Activated T-helper 1 cell treated with Interleukin-2 at 50 U/mL for 16 hours (primary cell): Measurements from ENCODE around the gene RAPGEF6.
A peak's percentile ranks its signal among the peaks of the same experiment; 100 is the strongest.
"Not testable (repeated sequence)": the region's sequence is repeated elsewhere in the genome, so short reads cannot be mapped to it uniquely, and the experiment has no call there.

ENCODE experiments used
- DNase-seq: peaks from one replicate; pipeline ENCODE4 v3.0.0-alpha.2; 2020; ENCODE audit warnings: low read depth

The RAPGEF6 gene

DNA sequence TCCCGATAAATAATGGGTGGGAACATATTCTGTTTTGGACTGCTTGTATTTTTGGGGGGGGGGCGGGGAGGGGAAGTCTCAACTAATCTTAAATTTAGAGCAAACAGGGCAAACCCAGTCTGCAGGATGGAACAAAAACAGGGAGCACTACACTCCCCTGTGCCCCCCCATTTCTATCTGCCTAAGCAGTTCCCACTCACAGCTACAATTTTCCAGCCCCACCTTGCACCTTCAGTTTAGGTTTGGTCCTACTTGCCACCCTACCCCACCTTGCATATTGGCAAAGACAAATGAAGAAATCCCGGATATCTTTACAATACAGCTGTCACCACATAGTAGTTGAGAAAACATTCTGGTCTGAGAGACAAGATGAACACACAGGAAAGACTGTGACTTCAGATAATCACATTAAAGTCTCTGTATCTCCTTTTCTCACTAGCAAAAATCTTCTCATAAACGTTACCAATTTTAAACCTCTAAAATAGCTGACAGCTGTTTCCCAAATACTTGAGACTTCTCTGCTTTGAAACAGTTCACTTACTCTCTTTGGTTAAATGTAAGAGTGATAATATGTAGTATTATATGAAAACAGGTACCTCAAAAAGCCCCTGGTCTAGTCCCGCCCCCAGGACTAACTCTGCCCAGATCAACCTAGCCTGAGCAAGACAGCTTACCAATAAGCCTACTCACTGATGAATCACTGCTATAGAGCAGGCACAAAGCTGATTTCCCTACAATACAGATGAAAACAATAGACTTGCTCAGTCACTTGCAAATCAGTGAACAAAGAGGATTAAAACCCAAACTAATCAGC is 5.2 kb upstream of the RAPGEF6 start:
- DNase-seq, result no peak

DNA sequence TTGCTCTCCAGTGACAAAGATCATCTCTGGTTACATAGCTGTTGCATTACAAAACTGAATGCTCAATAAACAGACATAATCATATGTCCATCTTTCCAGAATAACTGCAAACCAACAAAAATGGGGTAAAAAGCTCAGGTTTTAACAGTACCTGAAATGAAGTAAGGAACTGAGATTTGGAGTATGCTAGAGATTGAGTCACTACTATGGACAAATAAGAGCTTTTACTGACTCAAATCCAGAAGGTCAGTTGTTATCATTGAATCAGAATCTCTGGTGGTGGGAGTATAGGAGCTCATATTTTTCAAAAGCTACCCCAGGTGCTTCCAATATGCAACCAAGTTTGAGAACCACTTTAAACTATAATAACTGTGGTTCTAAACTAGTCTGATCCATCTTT is 4.1 kb upstream of the RAPGEF6 start:
- DNase-seq, result no peak

DNA sequence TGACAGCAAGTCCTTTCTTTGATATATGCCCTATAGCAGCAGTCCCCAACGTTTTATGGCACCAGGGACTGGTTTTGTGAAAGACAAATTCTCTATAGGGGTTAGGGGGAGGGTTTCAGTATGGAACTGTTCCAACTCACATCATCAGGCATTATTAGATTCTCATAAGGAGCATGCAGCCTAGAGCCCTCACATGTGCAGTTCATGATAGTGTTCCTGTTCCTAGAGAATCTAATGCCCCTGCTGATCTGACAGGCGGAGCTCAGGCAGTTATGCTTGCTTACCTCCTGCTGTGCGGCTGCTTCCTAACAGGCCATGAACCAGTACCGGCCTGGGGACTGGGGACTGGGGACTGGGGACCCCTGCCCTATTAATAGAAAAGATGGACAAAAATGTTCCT is 2.7 kb upstream of the RAPGEF6 start:
- DNase-seq, result no peak

DNA sequence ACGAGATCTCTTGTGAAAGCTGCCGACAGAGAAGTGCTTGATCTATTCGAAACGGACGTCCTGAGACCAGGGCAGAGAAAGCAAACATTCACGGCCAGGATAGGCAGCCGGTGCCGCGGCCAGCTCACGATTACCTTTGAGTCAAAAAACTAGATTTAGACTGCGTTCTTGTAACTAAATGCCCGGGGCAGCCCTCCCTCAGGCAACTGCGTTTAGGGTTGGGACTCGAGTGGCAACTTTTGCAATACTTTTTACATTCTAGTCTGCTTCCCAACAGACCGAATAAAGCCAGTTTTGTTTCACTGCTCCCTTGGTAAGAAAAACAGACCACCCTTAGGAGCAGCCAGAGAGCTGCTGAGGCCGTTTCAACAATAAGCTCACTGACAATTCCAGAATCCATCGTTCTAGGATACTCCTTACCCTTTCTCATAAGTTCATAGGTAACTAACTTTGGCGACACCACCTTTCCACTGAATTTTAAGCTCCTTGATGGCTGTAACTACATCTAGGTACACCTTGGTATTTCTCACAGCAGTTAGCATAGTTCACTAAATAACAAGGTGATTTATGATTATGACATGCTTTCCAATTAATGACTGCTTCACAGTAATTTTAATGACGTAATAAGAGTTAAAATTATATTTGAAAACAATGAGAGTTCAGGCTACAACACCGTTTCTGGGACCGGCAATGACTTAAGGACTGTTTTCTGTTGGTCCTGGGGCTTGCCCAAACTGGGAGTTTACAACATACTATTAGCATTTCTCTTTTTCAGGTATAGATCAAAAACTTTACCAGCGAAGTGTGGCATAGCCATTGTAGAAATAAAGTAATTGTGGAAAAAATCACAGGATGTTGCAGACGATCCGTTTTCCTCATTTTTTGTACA is 899 bp upstream of the RAPGEF6 start:
- no peak for DNase-seq

DNA sequence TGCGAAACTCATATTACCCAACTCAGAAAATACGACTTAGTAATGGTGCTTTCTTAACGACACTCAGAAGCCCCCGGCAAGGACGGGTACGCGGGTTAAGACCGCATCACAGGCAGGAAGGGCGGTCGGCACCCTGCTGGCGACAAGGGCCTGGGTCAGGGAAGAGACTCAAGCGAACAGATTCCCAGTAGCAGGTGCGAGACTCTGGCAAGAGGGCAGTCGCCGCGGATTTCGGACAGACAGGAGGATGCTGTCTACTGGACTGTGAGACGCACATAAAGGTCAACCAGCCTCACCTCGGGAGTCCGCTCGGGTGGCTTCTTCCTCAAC is 398 bp downstream of the RAPGEF6 start:
- peak; percentile 38 for DNase-seq

GRCh38 chr5:131634238-131634637 is 791 bp downstream of the RAPGEF6 start:
- DNase-seq, result no peak

DNA sequence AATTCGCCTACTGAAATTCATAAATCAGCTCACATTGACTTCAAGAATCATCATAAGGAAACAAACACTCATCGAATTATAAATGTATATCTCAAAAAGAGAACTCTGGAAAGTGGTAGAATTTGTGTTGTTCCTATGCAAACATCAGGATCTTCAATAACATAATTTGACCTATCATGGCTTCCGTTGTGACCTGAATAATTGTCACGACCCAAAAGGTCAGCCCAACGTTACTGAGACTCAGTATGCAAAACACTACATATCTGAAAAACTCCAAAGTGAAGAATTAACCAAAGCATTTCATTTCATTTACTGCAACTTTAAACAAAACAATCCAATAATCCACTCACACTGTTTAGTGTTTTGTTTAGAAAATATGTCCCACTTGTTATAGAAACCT is 1.2 kb downstream of the RAPGEF6 start:
- DNase-seq, result no peak

DNA sequence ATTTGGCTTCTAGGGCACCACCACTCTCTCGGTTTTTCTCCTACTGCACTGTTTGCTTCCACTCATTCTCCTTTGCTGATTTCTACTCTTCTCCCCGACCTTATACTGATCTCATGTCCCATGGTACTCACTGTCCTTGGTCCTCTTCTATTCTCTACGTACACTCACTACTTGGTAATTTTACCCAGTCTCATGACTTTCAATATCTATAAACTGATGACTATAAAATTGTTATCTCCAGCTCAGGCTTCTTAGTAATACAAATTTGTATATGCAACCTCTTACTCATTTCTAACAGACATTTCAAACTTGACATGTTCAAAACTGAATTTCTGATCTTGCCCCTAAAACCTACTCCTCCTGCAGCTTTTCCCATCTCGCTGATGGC is 4.1 kb downstream of the RAPGEF6 start:
- no peak for DNase-seq

- no peak for DNase-seq
Observed at GRCh38 chr5:131630208-131630962, 4.6 kb downstream of the RAPGEF6 start.

- no peak for DNase-seq
Observed at GRCh38 chr5:131628990-131629389, 6.0 kb downstream of the RAPGEF6 start.

DNA sequence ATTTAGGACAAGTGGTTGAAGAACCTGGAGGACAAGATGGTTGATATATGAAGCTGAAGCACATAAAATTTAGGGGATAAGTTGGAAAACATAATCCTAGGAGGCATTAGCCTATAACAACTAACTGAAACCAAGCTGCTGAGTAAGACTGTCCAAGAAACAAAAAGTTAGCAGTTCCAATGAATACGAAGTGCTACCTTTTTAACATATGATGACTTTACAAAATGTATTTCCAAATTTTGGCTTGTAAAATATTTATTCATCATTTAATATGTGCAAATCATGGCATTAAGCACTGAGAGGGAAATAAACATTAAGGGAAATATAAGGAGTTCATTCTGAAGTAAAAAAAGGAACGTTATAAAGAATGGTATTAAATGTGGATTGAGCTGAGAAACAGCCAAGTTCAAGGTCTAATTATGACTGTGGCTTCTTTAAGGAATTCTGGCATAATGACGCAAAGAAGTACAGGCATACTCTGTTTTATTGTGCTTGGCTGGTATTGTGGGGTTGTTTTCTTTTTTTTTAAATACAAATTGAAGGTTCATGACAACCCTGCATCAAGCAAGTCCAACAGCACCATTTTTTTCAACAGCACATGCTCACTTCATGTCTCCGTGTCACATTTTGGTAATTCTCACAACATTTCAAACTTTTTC is 7.7 kb downstream of the RAPGEF6 start:
- no peak for DNase-seq

GRCh38 chr5:131622633-131623032 is 12.4 kb downstream of the RAPGEF6 start:
- no peak for DNase-seq

GRCh38 chr5:131621164-131621563 is 13.9 kb downstream of the RAPGEF6 start:
- not testable (repeated sequence) for DNase-seq

DNA sequence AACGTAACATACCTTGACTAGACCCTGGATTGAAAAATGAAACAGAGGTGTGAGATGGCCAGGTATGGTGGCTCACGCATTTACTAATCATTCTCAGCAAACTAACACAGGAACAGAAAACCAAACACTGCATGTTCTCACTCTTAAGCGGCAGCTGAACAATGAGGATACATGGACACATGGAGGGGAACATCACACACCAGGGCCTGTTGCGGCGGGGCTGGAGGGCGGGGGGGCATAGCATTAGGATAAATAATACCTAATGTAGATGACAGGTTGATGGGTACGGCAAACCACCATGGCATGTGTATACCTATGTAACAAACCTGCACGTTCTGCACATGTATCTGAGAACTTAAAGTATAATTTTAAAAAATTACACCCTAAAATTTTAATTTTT is 15.9 kb downstream of the RAPGEF6 start:
- DNase-seq, result no peak

- DNase-seq, result no peak
Observed at GRCh38 chr5:131617140-131617822, 17.7 kb downstream of the RAPGEF6 start.

DNA sequence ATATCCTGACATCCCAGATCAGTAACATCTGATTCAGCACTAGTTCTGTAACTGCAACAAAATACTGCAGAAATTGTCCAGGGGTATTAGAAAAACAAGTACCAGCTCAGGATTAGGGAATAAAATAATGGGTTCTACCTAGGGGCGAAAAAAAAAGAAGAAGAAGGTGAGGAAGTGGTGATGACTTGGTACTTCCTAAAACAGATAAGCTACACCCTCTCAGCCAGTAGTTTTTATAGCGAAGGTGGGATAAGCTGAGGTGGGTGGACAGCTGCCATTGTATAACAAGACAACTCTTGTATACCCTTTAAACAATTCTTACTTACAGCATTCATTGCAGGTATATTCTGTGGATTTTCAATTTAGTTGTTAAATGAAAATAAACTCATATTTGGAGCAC is 19.1 kb downstream of the RAPGEF6 start:
- no peak for DNase-seq

DNA sequence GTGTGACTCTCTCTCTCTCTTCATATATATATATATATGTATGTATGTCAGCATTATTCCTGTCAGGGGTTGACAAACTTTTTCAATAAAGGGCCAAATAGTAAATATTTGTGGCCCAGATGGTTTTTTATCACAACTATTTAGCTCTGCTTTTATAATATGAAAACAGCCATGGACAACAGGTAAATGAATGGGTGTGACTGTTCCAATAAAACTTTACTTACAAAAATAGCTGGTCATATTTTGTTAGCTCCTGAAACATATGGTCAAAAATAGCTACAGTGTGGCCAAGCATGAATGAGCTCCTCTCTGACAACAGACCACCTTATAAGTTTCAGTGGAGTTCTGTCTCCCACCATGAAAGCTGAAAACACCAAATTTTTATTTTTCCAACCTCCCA is 21.6 kb downstream of the RAPGEF6 start:
- no peak for DNase-seq

GRCh38 chr5:131611064-131611381 is 24.0 kb downstream of the RAPGEF6 start:
- no peak for DNase-seq

GRCh38 chr5:131610198-131611063 is 24.6 kb downstream of the RAPGEF6 start:
- no peak for DNase-seq

- no peak for DNase-seq
Observed at GRCh38 chr5:131609774-131610173, 25.3 kb downstream of the RAPGEF6 start.

DNA sequence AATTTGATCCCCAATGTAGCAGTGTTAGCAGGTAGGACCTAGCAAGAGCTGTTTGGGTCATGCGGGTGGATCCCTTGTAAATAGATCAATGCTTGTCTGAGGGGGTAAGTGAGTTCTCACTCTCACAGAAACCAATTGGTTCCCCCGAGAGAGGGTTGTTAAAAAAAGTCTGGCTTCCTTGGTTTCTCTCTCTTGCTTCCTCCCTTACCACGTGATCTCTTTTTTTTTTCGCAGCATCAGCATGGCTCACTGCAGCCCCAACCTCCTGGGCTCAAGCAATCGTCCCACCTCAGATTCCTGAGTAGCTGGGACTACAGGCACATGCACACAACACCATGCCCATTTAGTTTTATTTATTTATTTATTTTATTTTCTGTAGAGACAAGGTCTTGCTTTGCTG is 26.4 kb downstream of the RAPGEF6 start:
- DNase-seq, result no peak
